ENCODE data around the gene TTYH2. TPM values are rescaled to one million over a fixed set of nuclear protein-coding genes. Genes with fewer than 3 reads are reported as not detected.

TTYH2 gene
- total RNA-seq, 1 experiment from 2014 or later = 4.5 TPM

DNA sequence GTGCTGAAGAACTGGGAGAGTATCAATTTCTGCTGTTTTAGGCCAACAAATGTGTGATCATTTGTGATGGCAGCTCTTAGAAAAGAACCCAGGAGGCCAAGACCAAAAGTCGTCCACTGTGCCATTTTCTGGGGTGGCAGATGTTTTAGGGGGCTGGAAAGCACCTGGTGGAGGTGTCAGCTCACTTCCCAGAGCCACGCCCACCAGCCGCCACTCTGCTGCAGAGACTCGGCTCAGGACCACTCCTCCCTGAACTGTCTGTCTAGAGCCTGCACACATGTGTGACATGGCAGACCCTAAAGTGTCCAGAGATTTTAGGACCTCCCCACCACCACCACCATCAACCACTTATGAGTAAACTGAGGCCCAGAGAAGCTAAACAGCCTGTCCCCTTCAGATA is 33.8 kb upstream of the TTYH2 start (continued):
- no peak for TF ChIP-seq AR (CRISPR knock-in tag; IDR thresholded peaks at IDR 0.05)

- CTCF ChIA-PET = interaction anchor here (1.0 to 6.6 kb wide), 5 partner anchors 19 to 110 kb away, joined by 3 to 48 read pairs (median 19); partner anchors contain the start of gene RPL38
- ATAC-seq (no peak; the same call in 1 of the 2 replicates), DNase-seq (ENCODE audit: low spot score) (no peak)
- H3K4me1 Mint-ChIP-seq = peaks cover 12% of the 10 kb centered on the region; the same call in 1 of the 2 replicates
- peaks cover 8% of the 10 kb centered on the region for H3K27me3 Mint-ChIP-seq (ENCODE audit: low read depth)
- no peaks in the 10 kb centered on the region for H3K36me3 Mint-ChIP-seq
- POLR2A ChIA-PET = no interaction called here
- TF ChIP-seq FOXP1 (CRISPR knock-in tag; IDR thresholded peaks at IDR 0.05; ENCODE audit: borderline replicate concordance) (no peak), PRDM15 (CRISPR knock-in tag; IDR thresholded peaks at IDR 0.05) (peak; percentile 61)
- no peak overlapping the region for H3K4me3 Mint-ChIP-seq
- no peaks in the 10 kb centered on the region for H3K9me3 Mint-ChIP-seq
- H3K27ac Mint-ChIP-seq = no peak overlapping the region
These were observed 33.0 kb upstream of the TTYH2 start for GRCh38 chr17:74180336-74180735.

DNA sequence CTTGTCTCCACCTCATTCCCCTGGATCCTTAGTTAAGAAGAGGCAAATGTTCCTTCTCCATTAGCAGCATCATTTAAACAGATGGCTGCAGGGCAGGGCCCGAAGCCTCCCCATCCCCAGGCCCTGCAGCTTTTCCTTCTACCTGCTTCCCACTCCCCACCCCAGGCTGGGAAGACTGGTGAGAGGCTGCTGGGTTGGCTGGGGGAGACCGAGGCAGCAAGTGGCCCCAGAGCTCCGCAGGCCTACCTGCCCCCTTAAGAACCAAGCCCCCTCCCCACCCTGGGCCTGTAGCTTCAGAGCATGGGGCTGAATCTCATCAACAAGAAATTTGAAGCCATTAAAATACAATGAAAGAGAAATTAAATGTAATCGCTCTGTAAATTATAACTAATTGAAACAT is 32.0 kb upstream of the TTYH2 start:
- Mint-ChIP-seq H3K4me1 (peaks cover 12% of the 10 kb centered on the region; the same call in 1 of the 2 replicates), H3K27ac (no peak overlapping the region), H3K36me3 (no peaks in the 10 kb centered on the region), H3K9me3 (no peaks in the 10 kb centered on the region), H3K27me3 (ENCODE audit: low read depth) (peaks cover 8% of the 10 kb centered on the region), H3K4me3 (no peak overlapping the region)
- ATAC-seq (no peak), DNase-seq (ENCODE audit: low spot score) (no peak)
- CTCF ChIA-PET = interaction anchor here (1.3 to 6.6 kb wide), 5 partner anchors 18 to 183 kb away, joined by 3 to 48 read pairs (median 19); no protein-coding TSS in a partner anchor
- TF ChIP-seq TEAD1 (CRISPR knock-in tag; IDR thresholded peaks at IDR 0.05) (no peak), ZNF425 (CRISPR knock-in tag; conservative IDR thresholded peaks at IDR 0.05) (no peak), CBFB (CRISPR knock-in tag; IDR thresholded peaks at IDR 0.05; ENCODE audit: low read depth) (no peak), ZNF317 (CRISPR knock-in tag; IDR thresholded peaks at IDR 0.05; ENCODE audit: borderline replicate concordance, low read depth) (no peak), SOX15 (CRISPR knock-in tag; IDR thresholded peaks at IDR 0.05) (no peak), E2F1 (CRISPR knock-in tag; IDR thresholded peaks at IDR 0.05) (no peak), AFF4 (CRISPR knock-in tag; IDR thresholded peaks at IDR 0.05; ENCODE audit: borderline replicate concordance) (no peak)
- TF ChIP-seq, protein P1, sequence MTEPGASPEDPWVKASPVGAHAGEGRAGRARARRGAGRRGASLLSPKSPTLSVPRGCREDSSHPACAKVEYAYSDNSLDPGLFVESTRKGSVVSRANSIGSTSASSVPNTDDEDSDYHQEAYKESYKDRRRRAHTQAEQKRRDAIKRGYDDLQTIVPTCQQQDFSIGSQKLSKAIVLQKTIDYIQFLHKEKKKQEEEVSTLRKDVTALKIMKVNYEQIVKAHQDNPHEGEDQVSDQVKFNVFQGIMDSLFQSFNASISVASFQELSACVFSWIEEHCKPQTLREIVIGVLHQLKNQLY (CRISPR knock-in tag; IDR thresholded peaks at IDR 0.05) = no peak
- POLR2A ChIA-PET = no interaction called here

Data from WTC11 (cell line).